Effector CD4-positive, alpha-beta T cell (primary cell): ENCODE results near the gene POLD2.
A peak's percentile ranks its signal among the peaks of the same experiment; 100 is the strongest.

Source experiments
- DNase-seq: peaks from one replicate; pipeline ENCODE4 v3.0.0-alpha.2; 2020

POLD2 gene

DNA sequence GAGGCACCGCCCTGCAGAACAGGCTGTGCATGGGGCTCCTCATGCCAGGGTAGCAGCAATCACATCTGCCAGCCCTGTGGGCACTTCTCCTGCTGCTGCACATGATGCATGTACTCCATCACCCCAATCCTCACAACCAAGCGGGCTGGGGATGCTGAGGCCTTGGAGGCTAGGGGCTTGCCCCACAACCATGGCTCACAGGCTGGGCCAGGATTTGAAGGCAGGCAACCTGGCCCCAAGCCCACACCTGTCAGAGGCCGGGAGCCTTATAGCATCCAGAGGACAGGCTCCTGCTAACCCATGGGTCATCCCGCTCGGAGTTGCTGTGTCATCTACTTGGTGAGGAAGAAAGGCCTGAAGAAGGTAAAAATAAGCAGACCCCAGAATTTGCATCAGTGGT lies 43.2 kb downstream of the POLD2 start:
- no peak for DNase-seq

DNA sequence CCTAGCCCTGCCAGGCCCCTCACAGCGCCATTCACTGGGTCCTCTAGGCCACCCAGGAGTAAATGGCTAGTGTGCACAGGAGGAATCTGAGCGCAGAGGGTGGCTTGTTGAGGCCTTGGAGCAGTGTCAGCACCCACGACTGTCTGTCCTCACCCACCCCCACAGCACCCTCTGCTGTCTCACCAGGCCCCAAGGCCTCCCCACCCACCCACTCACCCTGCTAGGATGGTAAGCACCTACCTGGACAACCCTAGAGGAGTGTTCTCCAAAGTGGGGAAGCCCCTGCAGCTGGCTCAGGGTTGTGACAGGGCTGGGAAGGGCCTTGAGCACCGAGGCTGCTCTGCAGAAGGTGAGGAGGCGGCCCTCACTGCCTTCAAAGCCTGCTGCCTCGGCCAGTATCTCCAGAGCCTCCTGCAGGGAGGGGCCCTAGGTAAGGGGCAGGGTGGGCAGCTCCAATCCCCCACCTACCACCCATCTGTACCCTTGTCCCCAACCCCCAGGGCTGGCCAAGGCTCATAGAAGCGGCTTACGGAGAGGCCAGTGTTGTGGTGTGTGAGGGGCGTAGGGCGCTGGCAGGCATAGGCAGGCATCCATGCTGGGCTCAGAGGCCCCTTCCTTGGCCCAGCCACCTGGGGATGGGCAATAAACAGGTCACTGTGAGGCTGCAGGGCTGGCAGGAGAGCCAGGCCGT lies 43.9 kb downstream of the POLD2 start:
- DNase-seq: no peak

DNA sequence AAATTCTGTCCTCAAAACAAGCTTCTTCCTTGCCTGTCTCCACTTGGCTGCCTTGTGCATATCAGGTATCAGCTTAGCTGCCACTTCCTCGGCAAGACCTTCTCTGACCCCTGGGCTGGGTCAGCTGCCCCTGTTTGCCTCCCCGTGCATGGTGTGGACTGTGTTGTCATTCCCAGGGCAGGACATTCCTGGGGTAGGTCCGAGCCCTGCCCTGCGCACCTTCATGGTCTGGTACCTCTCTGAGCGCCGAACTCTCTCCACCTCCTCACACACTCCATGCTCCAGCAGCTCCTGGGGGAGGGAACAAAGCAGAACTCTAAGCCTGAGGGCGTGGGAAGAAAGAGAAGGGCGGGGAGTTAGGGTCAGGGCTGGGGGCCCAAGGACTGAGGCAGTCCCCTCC lies 44.8 kb downstream of the POLD2 start:
- DNase-seq: no peak

DNA sequence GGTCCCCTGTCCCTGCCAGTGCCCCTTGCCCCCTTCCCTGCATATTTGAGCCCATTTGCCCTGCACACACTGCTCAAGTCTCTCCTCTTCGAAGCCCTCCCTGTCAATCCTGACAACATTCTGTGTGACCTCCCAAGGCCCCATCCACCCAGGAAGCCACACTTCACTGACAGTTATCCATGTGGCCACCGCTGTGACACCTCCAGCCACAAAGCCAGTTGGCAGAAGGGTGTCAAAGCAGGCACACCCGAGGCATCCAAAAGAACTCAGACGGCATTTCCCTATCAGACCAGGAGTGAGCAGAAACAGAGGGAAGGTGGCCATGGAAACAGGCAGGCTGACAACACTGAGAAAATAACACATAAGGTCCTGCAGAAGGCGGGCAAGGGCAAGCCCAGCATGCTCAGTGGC lies 45.7 kb downstream of the POLD2 start:
- DNase-seq: no peak

DNA sequence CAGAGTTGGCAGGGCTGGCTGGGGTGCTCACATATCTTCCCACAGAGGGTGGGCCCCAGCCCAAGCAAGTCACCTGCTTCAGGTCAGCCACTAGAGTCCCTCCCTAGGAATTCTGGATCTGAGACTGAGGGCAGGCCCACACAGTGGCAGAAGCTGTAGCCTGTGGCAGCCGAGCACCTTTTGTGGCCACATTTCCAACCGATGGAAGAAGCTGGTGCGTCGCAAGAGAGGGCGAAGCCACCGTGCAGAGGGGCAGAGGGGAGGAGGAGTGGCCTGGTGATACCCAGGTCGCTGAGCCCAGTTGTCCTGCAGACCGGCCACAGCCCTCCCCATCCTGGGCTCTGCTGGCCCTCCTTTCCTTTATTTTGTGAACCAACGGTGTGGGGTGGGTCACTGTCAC lies 46.3 kb downstream of the POLD2 start:
- DNase-seq: no peak

DNA sequence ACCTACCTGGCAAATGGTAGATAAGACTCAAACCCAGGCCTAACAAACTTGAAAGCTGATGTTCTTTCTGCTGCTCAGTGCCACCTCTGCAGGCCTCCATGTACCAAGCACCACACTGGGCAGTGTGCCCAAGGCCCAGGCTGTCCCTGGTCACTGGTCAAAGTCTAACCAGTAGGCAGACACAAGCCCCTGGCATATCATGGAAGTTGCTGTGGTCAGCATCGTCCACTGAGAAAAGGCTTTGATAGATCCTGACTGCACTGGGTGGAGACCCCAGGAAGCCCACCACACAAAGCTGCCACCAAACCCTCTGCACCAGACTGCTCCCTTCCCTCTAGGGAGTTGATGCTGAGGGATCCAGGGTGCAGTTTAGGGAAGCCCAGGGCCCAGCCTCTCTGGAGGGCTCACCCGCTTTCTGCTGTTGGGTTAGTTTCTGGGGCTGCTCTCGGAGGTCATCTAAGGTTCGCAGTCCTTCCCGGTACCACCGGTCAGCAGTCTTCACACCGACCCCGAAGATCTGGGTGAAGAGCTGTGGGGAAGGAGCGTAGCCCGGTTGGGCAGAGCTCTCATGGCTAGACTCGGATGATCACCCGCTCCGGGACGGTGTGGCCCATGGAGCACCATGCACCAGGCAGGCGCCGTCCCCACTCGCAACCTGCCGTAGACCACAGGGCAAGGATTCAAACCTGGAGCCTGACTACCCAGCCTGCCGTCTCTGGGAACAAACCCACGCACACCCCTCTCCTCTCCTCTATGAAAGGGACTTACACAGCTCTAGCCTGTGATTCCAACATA lies 47.0 kb downstream of the POLD2 start:
- DNase-seq: no peak

DNA sequence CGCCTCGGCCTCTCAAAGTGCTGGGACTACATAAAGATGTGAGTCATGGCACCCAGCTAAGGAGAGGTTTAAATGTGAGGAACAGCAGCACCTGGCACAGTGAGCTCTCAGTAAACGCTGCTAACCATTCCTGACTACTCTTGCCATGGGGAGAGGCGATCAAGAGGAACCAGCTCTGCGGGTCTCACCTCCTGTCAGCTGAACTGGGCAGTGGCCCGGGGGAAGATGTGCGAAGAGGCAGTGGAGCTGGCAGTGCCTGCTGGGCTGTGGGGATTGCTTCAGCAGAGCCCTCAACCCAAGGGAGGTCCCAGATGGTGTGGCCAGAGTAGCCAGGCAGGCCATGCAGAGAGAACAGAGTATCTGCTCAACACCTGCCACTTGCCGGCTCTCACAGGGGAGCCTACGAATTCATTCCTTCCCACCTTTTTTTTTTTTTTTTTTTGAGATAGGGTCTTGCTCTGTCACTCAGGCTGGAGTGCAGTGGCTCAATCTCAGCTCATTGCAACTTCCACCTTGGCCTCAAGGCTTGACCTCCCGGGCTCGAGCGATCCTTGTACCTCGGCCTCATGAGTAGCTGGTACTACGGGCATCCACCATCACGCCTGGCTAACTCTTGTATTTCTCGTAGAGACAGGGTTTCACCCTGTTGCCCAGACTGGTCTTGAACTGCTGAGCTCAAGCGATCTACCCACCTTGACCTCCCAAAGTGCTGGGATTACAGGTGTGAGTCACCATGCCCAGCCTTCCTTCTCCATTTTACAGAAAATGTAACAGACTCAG lies 47.9 kb downstream of the POLD2 start:
- no peak for DNase-seq

DNA sequence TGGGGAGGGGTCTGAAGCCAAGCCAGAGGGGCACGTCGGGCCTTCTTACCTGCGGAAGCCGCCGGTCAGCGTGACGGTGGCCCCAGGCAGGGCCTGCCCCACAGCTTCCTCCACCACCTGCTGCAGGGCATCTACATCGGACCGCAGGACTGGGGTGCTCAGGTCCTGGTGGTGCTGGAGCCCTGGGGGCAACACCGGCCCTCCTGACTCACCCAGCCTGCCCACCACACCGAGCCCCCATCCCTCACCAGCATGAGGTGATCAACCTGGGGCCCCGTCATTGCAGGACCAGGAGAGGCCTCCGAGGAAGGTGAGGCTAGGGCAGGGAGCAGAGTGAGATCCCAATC lies 49.0 kb downstream of the POLD2 start:
- DNase-seq: no peak

DNA sequence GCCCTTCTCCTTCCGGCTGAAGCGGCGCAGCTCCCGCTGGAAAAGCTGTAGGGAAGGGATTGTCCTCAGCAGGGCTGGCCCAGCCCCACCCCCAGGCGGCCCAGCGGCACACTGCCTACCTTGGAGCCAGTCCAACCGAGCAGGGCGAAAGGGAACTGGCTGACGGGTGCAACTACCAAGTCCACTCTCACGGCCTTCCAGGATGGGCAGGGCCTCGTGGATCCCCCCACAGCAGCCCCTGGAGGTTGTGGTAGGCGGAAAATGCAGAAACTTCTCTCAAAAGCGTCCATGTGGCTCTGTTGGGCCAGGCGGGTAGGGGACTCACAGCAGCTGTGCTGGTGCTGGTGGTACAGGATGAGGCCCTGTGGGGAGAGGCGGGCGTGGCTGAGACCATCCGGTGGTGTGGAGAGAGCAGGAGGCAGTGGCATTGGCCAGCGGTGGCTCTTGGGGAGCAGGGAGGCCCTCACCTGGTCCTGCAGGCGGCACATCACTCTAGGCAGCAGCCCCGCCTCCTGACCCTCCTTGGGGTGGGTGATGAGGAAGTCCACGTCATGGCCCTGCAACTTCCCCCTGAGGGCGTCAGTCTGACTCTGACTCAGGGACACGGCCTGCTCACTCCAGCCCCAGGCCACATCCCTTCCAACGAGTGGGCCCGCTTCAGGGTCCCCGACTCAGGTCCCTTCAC lies 49.5 kb downstream of the POLD2 start:
- no peak for DNase-seq

DNA sequence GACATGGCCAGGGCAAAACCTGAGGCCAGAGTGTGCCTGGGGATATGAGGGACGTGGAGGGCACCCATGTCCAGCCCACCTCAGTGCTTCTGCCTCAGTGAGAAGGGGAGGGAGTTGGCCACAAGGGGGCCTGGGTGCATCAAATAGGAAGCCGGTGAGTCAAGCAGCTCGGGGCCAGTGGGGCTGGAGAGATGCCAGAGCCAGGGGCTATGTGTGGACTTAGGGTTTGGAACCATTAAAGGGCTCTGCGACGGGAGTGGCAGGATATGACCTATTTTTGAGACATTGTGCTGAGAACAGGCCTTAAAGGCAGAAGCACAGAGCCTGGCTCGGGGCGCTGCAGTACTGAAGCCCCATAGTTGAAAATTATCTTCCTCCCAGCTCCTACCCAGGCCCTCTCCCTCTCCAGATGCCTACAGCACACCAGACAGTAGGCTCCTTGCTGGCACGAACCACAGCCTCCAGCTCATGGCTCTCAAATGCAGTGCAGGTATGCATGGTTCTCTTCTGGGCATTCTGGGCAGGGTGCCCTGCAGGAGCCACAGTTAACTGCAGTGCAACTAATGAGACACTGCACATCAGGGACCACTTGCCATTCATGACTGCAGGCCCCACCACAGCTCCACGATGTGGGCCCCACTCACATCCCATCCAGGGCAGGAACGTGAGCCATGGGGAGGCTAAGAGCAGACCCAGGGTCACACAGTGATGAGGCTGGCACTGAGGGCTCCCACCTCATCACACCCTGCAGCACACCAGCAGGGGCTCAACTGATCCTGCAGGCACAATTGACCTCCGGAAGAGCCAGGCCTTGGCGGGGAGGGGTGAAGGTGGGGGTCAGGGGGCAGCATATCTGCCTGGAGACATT lies 50.8 kb downstream of the POLD2 start:
- DNase-seq: peak; percentile 20

DNA sequence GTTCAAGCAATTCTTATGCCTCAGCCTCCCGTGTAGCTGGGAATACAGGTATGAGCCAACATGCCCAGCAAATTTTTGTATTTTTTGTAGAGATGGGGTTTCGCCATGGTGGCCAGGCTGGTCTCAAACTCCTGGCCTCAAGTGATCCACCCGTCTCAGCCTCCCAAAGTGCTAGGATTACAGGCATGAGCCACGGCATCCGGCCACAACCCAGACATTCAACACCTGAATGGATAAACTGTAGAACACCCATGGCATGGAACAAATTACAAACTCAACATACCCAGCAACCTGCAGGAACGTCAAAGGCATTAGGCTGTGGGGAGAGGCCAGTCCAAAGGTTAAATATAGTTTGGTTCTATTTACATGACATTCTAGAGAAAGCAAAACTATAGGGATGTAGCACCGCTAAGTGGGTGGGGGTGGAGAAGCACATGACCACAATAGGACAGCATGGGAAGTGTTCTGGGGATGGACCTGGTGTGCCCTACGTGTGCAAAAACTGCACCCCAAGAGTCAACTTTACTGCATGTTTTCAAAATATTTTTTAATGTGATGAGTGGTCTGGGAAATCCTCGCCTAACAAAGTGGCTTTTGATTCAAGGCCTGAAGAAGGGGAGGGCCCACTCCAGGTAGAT lies 51.5 kb downstream of the POLD2 start:
- DNase-seq: no peak

DNA sequence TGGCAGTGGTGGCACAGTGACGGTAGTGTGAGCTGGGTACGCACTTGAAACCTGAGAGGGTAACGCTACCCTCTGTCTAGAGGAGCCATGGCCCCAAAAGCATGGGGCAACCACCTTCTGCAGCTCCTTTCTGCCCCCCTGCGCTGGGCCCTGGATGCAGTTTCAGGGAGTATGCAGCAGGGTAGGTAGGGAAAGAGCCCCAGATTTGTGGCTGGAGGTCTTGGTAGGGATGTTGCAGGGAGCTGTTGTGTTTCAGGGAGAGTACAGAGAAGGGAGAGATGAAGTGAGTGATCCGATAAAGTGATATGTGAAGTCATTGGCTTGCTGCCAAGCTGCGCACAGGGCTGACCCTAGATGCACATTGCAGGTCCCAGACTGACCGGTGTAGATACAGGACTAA lies 55.3 kb downstream of the POLD2 start:
- no peak for DNase-seq

DNA sequence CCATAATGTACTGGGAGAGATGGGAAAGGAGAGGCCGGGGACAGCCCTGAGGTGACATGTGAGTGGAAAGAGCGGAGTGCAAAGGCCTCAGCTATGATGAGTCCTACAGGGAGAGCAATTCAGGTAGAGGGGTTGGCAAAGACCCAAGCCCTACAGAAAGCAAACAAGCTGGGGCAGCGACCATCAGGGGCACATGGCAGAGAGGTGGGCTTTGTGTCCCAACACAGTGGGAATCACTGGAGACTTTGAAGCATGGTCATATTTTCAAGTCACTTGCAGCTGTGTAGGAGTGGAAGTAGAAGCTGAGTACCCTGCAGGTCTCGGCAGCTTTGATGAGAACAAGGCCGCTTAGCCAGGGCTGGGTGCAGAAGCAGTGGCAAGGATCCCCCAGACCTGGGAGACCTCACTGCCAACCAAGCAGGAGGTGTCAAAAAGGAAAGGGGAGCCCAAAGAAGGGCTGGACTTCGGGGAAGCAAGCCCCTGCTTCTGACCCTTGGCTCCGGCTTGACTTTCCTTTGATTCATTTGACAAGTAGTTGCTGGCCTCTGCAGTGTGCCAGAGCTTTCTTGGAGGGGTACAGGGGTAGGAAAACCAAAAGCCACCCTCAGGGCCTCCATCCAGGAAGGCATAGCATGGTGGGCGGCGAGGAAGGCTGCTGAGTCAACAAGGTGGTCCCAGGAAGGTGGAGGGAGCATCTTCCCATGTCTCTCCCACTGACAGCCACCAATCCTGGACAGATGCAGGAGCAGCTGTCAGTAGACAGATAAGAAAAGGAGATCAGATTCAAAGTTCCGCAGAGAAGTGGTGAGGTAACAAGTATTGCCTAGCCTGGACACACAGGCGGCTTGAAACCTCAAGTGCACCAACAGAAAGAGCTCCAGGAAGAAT lies 56.0 kb downstream of the POLD2 start:
- no peak for DNase-seq

DNA sequence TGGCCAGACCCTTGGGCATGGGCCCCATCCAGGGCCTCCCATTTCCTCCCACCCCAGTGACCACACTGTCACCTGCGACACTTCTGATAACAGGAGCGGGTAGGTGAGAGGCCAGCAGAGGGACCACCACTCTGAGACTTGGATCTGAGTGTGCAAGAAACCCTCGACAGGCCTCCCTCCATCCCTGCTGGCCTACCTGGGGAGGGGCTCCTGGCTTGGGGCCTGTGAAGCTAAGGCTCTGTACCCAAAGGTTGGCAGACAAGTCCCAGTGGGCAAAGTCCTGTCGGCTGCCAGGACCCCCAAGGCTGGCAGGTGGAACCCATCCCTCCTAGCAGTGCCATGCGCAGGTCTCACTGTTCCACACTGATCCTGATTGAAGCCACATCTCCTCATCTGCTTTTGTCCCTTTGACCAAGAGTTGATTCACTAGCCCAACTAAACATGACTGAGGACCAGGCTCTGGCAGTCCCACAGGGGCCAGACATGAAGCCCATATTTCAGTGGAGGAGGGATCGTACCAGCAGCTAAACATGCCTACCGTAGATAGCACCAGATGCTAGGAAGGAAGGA lies 56.8 kb downstream of the POLD2 start:
- DNase-seq: no peak

DNA sequence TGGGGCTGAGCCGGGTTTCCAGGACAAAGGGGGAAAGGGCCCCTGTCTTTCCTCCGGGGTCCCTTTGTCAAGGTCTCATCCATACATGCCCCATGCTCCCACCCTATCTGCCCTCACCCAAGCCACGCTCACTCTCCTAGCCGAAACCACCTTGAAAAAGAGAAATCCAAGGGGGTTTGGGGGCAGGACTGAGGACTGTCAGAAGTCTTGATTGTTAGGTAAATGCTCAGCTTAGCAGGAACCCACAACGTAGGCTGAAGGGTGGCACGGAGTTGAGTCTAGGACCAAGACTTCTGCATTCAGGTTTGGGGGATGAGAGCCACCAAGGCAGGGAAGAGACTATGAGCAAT lies 57.3 kb downstream of the POLD2 start:
- no peak for DNase-seq

DNA sequence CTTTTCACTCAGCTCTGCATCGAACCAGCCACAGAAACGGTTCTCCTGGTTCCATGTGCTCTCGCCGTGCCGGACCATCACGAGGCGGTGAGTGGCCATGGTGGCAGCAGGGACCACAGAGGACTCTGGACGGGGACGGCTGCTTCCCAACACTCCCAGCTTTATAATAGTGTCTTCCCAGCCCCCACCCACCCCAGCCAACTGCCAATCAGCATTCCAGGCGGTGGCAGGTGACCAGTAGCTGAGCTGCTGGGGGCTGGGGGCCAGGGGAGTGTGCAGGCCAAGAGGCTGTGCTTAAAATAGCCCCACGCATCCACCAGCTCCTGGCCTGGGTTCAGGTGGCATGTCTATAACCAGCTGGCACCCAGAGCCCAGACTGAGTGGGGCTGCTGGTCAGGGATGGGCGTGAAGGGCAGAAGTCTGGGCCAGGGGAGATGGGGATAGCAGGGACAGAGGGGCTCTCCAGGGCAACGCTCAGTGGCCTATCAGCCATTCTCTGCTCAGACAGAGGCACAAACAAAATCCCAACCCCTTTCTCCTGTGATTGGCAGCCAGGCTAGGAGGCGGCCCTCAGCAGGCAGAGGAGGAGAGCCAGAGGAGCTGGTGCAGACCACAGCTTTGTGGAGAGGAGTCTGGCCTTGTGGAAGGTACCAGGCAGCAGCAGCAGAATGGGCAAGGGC lies 57.8 kb downstream of the POLD2 start, which contains the start of gene PGAM2:
PGAM2 (minus strand) TSS at position 137 of the 680 bp plus-strand sequence; CDS start at position 99, 38 bp downstream.
- DNase-seq: no peak

DNA sequence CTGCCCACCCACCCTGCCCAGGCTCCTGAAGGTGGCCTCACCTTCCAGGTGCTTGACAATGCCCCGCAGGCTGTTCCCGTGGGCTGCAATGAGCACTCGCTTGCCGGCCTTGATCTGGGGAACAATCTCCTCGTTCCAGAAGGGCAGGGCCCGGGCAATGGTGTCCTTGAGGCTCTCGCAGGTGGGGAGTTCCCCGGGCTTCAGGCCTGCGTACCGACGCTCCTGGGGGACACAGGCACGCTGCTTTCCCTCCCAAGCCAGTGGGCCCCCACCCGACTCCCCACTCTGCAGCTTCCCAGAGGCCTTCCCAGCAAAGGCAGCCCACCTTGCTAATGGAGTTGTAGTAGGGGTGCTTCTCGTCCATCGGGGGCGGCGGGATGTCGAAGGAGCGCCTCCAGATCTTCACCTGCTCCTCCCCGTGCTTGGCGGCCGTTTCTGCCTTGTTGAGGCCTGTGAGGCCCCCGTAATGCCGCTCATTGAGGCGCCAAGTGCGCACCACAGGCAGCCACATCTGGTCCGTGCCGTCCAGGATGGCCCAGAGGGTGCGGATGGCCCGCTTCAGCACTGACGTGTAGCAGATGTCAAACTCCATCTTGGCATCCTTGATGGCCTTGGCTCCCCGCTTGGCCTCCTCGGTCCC lies 58.4 kb downstream of the POLD2 start:
- DNase-seq: no peak
